ACHN (cell line): Measurements from ENCODE around the gene MED26.

ENCODE experiments used
- DNase-seq: peaks from one replicate; pipeline ENCODE4 v3.0.0-alpha.2; 2015
- in situ Hi-C: cut with HindIII; loops from 2 replicates; pipeline ENCODE4 v1.10.0; 2017; ENCODE audit warnings: low sequenced_read_pairs, low pct_ligation_motif_present, low pct_unique_long_range_greater_than_20kb

MED26 gene

DNA sequence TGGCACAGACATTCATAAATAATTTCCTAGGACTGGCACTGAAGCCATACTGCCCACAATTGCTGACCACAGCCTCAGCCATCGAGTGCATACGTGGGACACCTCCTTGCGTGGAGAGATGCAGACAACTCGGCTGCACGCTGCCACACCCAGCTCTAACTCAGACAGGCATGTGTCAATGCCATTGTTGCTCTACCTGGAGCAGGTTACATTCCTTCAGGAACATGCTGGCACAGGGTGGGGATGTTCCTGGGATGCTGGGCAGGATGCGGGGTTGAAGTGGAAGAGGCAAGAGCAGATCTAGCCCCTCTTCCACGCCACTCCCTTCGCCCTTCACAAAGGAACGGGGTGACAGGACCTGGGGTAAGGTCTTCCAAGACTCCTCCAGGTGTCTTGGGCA lies 31.6 kb downstream of the MED26 start:
- in situ Hi-C loops, result no loop called here
- no peak for DNase-seq

DNA sequence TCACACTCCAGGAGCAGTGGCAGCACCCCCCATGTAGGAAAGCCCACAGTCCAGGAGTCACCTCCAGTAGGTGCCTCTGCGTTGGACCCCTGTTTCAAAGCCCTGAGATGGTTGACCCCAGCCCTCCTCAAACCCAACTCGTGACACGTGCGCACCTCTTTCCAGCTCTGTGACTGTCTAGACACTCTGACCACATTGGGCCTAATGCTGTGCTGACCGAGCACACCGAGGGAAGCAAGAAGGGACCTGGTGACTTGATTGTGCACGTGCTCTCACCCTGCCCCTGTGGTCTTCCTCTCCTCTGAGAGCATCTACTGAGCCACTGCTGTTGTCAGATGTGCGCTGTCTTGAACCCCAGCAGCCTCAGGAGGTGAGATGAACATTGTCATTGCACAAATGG lies 32.9 kb downstream of the MED26 start:
- DNase-seq, result no peak
- in situ Hi-C loops, result no loop called here

DNA sequence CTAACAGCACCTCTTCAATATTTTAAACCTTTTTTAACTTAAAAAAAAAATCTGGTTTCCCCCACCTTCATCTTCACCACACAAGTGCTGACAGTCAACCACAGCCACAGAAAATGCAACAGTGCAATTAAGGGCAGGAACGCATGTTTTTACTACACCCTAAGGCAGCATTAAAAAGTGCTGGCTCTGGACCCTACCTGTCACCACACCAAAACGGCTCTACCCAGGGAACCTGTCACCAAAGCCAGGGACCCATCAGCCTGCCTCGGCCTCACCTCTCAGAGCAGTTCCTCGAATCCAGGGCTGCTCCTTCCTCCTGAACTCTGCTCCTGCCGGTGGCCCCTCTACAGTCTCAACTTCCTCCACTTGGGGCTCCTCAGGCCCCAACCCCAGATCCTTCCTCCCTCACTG lies 33.3 kb downstream of the MED26 start:
- in situ Hi-C loops, result no loop called here
- no peak for DNase-seq

DNA sequence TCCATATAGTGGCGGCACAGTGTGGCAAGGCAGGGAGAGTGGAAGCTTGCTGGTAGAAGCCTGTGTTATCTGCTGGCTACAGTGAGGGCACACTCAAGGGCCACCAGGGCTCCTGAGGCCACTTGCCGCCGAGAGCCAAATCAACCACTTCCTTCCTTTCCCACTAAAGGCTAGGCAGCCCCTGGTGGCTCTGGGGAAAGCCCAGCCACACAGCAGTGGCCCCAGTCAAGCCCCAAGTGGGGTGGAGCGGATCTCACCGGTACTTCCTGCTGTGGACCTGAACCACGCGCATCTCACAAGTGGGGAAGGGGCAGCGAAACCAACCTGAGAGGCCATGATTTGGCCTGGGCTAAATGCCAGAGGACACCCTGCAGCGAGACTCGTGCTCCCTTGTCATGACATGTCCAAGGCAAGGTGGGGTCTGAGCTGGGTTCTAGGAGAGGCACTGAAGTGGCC lies 33.8 kb downstream of the MED26 start:
- in situ Hi-C loops, result no loop called here
- no peak for DNase-seq

DNA sequence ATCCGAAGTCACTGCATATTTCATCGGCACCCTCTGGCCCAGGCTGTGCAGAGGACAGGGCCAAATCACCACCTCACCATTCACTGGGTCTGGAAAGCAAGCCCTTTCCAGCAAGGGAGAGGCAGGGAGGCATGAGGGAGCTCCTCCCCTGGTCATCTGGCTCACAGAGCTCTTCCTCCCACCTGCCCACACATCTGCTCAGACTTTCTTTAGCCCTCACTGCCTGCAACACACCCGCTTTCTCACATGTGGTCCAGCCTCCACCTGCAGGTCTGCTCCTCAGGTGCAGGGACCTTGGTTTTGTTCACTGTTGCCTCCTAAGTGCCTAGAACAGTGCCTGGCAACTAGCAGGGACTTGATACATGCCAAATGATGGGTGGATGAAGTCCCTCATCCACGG lies 34.8 kb downstream of the MED26 start:
- in situ Hi-C loops, result no loop called here
- DNase-seq, result no peak

DNA sequence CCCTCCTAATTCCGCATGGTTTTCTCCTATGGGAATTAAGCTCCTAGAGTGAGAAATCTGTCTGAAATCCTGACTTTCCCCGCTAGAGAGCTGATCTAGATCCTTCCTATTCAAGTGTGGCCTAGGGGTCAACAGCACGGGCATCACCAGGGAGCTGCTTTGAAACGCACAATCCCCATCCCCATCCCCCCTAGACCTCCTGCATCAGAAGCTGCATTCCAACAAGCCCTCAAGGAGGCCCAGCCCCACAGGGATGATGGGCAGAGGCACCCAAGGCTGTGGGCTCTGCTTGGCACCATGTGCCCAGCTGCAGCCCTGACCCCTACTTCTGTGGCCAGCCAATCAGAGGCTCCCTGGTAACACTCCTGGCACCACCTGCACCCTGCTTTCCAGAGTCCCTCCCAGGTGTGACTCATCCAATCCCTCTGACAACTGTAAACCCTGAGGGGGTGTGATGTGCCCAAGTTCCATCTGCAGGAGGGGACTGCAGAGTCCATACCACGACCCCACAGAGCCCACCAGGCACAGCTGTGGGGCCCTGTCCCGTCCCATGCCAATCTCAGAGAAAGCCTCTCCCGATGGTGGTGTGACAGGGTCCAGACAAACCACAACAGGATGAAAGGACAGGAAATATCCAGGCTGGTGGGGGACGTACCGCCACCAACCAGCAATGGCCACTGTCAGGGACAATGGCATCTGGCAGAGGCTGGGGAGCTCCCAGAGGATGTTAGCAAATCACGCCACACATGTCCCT lies 36.0 kb downstream of the MED26 start:
- in situ Hi-C loops, result no loop called here
- no peak for DNase-seq

DNA sequence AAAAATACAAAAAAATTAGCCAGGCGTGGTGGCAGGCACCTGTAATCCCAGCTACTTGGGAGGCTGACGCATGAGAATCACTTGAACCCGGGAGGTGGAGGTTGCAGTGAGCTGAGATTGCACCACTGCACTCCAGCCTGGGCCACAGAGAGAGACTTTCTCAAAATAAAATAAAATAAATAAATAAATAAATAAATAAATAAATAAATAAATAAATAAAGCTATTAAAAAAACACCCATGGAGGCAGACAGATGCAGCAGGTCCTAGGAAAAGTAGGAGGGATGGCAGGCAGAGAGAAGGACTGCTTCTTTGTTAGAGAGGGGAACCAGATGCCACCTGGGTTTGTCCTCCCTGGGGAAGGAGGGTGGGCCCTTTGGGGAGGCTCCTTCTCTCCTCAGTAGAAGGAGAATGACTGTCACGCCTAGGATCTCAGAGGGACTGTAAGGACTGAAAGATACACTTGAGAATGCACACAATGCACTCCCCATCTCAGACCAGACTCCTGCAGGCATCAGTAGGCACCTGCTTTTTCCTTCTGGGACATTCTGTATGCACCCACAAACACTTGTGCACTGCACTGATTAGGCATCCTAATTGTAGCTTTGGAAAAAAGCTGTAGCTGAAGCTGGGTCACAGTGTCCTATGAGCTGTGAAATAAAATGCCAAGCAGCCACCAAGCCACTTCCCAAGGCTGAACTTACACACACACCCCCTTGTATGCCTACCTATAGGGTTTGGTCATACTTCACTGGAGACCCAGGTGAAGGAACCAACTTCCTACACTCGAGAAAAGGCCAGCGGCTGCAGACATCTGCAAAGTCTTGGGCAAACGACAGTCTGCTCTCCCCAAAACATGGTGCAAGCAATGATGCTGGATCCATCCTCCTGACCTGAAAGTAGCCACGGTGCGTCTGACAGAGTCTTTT lies 36.9 kb downstream of the MED26 start:
- in situ Hi-C loops, result no loop called here
- DNase-seq, result no peak

DNA sequence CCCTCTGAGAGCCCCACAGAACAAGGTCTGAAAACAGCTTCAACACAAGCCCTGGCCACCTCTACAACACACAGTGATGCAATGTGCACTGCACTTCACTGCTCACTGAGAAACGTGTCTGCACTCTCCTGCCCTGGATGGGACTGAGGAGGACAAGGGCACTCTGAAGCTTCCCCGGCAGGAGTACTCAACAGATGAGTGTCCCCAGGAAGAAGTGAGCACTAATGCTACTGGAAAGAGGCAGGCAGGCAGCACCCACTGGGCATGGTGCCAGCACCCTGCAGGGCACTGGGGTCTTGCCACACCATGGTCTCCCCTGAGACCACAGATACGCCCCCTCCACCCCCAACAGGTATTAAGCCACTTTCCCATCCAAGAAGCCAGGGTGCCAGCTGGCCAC lies 38.1 kb downstream of the MED26 start:
- in situ Hi-C loops, result no loop called here
- DNase-seq, result no peak

DNA sequence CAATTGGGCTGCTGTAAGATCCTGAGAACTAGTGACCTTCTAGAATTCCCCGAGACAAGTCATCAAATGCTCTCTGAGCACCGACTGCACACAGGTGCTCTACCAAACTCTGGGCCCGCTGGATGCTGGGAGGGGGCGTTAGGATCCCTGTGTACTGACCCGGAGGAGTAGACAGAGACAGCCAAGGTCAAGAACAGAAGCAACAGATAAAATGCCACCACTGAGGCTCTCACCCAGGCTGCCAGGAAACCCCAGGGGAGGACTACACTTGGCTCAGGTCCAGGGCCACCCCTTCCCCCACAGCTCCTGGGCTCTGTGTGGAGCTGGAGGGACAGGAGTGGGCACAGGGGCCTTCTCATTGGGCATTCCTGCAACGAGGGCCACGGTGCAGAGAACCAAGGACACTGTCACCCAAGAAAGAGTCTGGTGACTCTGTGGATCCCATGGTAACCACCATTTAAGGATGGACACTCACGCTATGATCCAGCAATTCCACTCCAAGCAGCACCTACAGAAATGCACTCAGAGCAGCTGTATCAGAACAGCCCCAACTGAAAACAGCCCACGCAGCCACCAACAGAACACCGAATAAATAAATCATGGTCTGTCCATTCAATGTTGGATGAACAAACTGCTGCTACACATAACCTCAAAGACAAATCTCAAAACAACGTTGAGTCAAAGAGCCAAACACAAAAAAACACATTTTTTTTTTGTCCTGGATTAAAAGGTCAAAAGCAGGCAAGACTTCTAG lies 39.0 kb downstream of the MED26 start:
- in situ Hi-C loops, result no loop called here

DNA sequence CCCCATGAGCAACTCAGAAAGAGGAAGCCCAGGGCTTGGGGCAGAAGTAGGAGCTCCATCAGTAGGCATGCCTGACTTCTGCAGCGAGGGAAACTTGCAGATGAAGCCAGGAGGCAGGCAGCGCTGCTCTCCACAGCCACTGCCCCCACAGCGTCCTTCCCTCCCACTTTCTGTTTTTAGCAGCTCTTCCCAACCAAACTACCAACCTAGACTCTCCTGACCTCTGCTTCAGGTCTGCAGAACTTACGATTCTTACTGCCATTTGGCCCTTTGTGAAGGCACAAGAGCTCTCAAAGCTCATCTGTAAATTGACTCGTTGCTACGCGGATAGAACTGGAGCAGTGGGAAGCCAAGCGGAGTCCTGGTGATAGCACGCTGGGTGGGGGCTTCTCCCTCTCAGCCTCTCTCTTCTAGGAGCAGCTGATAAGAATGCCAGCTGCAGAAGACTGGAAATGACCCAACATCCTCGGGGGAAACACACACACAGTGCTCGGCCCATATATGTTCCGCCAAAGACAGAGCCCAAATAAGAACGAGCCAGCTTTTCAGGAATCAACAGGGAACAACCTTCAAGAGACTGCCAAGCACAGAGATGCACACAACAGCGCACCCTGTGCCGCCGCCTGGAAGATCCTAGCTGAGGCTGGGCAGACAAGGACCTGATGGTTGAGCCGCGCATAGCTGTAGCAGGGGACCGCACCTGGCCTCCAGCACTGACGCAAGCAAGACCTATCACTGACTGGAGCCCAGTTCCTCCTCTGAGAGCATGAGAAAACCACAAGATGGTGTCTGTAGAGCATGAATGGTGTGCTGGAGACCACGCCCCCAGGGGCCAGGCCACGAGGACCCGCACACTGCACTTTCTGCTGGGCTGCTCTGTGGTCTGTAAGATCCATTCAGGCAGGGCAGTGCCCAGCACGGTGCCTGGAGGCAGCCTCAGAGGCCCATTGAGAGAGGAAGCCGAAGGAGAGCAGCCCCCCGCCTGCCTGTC lies 39.9 kb downstream of the MED26 start:
- DNase-seq, result no peak
- in situ Hi-C loops, result no loop called here

More for the DNA sequence above, 39.0 kb downstream of the MED26 start:
- DNase-seq, result no peak

DNA sequence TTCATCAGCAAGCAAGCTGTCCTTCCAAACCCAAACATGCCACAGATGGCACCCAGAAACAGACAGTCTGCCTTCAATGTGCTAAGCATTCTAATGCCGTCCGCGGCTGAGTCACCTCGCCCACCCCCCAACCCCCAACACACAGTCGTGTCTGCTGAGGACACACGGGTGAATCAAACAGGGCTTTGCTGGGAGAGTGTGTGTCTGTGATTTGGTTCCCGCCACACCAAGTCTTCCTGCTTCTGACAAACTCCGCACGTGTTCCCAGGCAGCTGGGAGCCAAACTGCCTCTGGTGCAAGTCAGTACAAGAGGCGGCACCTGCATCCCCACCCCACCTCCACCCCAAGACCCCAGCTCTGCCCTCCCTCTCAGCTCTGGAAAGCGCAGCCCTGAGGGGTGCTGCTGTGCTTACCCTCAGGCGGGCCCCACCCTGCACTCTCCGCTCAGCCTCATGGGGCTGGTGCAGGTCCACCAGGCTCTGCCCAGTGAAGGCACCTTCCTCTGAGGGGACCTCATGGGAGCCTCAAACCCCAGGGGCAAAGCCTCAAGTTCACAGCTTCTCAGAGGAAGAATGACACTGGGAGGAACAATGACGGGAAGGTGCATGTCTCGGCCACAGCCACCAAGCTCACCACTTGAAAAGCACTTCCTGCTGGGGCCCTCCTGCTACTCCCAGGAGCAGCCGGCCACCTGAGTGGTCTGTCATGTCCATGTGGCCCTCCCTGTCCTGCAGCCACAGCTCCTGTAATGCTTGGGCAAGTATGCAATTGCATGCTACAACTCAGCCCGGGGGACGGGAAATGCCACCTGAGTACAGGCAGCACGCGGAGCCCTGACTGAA lies 40.8 kb downstream of the MED26 start:
- no peak for DNase-seq

DNA sequence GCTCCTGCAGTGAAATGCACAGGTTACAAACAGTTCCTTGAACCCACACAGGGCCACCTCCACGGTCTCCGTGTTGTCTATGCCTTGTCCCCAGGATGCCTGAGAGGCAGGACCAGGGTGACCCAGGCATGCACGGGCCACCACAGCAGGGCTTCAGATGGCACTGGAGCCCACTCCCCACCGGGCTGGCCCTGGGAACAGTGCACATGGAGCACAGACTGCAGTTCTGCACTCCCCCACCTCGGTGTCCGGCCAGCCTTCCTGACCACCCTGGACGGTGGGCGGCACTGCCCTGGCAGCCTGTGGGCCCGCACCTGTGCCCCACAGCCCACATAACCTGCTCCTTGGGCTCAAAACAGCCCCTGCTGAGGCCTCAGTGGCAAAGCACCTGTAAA lies 41.5 kb downstream of the MED26 start:
- in situ Hi-C loops, result no loop called here
- DNase-seq, result no peak

More for the DNA sequence above, 40.8 kb downstream of the MED26 start:
- in situ Hi-C loops, result no loop called here

DNA sequence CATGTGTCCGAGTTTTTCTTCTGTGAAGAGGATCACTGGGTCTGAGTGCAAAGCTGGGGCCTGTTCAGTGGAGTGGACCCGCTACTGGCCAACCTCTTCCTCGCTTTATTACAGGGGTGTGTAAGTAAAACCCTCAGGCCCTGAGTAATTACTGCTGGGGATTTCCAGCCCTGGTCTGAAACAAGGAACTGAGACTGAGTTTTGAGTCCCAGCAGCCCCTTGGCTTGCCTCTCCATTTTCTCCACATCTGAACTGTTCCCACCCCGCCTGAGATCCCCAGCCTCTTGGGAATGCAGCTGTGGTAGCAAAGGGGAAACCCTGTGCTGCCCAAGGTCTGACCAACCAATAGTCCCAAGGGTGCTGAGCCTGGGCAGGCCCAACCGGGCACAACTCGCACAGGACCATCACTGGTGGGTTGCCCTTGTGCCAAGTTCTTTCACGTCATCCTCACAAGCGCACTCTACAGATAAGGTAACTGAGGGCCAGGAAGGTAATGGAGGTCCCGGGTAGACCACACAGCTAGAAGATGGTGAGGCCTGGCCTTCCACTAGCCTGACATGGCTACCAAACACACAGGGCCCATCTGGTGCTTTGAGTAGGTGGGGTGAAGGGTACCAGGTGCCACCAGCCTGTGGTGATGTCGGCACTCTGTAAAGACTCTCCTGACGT lies 42.1 kb downstream of the MED26 start:
- DNase-seq, result no peak
- in situ Hi-C loops, result no loop called here

DNA sequence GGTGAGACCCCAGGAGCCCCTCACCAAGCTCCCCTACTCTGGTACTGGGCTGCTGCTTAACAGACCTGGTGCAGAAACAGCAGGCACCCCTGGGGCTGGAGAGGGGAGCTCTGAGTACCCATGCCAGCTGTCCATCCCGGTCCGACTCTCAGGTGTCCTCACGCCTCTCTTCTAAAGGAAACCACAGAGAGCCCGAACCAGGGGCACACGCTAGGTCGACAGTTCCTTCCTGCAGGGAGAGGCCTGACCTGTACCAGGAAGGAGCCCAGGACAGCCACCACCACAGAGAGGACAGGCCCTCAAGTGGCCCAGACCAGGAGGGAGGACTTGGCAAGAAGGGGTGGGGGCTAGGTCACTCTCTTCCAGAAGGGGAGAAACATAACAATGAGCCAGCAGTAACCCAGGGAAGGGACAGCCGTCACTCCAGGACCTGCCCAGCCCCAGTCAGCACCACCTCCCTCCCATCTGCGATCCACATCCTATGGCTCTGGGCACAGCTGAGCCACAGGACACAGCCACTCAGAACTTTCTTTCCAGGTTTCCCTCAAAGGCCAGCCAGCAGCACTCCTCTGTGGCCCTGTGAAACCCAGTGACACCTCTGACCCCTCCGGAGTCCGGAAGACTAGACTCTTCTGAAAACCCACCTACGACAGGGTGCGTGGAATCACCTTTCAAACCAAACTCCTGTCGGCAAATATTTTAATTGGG lies 42.8 kb downstream of the MED26 start:
- in situ Hi-C loops, result no loop called here
- DNase-seq, result no peak

DNA sequence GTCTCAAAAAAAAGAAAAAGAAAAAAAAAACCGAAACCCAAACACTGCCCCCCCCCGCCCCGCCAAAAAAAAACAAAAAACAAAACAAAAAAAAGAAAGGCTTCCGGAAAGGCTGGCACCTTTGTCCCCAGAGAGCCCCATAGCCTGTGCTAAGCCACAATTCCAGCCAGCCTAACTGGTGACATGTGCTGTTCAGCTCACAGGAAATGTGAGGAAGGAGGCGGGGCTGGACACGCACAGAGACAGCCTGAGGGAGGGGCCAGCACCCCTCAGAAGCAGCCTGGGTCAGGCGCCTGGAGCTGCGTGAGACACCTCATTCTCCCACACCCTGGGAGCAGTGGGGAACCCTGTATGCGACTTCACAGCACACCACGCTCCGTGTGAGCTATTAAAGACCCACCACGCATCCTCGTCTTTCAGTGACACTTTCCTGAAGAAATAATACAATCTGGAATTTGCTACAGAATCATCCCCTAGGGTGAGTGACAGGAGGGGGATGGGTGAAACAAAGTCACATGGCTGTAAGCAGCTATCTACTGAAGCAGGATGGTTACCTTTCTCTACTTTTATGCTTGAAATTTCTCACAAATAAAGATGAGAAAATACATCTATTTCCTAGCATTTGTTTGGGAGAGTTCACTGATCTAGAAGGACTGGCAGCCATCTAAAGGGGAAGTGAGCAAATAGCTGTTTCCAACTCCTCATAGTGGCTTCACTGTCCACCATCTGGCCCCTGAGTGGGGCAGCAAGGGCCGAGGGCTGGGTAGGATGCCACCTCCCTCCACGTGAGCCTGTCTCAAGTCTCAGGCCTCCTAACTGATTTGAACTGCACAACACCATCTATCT lies 43.5 kb downstream of the MED26 start:
- in situ Hi-C loops, result no loop called here
- DNase-seq, result peak; percentile 75
